Measurements from ENCODE around the gene NR1D1. TPM values are rescaled to one million over a fixed set of nuclear protein-coding genes. Genes with fewer than 3 reads are reported as not detected.

NR1D1 gene
- total RNA-seq, 1 donor from 2014 or later, result 14.6 TPM

DNA sequence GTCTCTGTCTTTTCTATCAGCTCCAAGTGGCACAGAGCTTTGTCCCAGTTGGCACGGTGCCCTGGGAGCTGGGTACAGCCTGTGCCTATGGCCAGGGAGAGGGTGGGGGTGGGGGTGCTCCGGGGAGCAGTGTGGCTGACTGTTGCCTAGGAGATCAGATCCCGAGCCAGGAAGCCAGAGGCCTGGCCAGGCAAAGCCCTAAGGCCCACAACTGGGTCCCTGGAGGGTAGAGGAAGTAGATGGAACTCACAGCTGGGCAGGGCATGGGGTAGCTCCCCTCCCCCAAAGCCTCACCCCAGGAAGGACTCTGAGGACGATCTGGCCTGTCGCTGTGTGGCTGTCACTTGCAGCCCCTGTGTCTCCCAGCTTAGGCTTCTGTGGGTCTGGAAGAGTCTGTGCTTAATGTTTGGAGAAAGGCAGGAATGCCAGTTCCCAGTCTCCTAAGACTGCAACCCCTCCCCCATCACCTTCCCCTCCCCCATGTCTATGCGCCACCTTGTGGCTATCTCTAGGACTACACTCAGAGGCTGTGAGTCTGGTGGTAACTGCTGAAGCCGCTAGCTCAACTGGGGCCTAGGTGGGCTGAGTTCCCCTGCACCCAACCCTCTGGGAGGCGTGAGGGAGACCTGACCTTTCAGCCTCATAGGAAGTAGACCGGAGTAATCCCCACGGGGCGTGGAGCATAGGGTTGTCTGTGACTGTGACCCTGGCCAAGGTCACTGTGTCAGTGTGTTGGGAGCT, 25.0 kb downstream of the NR1D1 start:
- ATAC-seq, result peak; percentile 62

DNA sequence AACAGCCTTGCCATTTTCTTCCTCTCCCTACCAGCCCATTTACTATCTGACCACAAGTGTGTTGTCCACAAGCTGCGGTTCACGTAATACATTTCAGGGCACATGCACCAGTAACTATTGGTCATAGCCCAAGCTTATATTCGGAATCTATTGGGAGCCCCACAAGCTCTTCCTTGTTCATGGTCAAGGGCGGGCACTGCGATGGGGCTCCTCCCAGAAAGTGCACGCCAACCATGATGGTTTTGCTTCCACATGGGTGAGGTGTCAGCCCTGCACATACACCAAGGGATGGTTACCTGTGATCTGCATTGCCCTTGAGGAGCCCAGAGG, 25.6 kb downstream of the NR1D1 start:
- ATAC-seq, result no peak

DNA sequence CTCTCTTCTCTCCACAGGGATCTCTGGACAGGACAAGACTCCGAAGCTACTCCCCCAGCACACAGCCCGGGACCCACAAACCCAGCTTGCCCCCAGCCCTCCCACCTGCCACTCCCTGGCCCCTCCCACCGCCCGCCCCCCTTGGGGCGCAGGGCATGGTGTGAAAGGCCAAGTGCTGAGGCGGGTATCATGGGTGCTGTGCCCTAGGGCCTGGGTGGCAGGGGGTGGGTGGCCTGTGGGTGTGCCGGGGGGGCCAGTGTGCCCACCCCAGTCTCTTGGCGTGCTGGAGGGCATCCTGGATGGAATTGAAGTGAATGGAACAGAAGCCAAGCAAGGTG, 26.2 kb downstream of the NR1D1 start:
- no peak for ATAC-seq

DNA sequence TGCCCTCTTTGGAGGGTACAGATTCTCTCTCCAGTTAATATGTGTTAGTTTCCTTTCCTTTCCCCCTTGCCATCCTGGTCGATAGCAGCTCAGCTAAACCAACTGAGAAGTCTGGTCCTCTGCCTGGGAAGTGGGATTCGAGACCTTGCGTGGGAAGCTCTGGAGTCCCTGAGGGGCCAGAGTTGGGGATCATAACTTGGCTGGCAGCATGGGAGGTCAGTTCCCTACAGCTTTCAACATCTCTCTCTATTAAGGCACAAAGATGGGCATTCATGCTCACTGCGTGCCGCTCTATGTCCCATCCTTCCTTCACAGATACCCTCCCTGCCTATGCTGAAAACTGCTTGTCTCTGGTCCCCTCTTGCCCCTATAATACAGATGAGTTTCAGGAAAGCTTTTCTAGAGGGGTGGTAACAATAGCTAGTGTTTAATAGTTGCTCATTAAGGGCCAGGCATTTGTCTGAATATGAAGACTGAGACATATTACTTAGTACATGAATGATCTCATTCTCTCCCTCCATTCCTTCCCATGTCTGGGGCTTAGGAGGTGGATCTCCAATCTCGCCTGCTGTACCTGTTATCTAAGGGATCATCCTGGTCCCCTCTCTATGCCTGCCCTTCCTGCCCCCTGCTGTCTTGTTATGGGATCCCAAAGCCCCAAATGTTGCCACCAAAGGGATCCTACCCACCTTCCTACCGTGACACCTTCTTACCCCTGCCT, 26.8 kb downstream of the NR1D1 start:
- ATAC-seq, result no peak

DNA sequence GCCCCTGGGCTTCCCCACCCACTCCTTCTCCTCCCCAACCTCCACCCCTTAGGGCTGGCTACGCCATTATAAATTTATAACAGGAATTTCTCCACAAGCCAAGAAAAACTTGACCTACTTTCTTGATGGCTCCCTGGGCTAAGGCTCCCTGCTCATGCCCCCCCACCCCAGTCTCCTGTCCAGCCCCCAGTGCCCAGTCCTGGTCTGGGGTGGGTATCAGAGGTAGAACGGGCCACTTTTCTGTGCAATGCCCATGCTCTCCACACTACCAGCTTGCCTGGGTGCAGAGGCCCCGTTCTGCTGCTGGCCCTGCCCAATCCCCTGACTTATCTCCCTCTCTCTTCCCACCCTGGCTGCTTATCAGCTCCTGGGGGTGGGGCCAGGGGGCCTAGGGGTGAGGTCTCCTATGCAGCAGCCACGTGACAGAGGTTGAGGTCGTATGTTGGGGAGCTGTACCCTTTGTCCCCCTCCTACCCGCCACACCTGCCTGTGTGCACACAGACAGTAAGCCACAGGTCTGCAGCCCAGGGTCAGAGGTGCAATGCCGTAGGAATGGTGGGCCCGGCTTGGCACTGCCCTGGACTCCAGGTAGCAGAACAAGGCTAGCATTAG, 27.5 kb downstream of the NR1D1 start:
- ATAC-seq, result no peak

DNA sequence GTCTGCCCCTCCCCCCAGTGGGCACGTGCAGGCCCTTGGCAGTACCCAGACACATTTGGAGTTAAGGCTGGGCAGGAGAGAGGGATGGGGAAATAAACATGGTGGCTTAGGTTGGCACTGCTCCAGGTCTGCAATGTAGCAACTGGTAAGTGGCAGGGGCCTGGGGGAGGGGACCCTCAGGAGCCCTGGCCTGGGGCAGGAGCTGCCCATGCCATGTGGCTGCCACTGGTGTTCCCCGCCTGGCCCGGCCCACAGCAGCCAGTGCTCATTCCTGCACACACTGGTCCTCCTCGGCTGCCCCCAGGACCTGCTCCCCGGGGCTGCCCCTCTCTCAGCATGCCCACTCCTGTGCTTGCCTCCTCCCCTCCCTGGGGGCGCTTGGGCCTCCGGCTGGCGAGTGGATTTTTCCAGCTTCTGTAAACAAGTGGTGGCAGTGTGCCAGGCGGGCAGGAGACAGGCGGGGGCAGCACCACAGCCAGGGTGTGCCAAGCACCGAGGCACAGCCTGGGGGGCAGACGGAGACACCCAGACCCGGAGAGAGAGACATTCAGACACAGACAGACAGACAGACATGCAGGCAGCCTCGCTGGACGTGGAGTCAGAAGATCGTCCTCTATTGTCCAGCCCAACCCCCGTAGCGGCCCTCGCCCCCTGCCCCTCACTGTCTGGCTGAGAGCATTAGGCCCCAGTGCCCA, 28.2 kb downstream of the NR1D1 start:
- peak; percentile 14 for ATAC-seq

DNA sequence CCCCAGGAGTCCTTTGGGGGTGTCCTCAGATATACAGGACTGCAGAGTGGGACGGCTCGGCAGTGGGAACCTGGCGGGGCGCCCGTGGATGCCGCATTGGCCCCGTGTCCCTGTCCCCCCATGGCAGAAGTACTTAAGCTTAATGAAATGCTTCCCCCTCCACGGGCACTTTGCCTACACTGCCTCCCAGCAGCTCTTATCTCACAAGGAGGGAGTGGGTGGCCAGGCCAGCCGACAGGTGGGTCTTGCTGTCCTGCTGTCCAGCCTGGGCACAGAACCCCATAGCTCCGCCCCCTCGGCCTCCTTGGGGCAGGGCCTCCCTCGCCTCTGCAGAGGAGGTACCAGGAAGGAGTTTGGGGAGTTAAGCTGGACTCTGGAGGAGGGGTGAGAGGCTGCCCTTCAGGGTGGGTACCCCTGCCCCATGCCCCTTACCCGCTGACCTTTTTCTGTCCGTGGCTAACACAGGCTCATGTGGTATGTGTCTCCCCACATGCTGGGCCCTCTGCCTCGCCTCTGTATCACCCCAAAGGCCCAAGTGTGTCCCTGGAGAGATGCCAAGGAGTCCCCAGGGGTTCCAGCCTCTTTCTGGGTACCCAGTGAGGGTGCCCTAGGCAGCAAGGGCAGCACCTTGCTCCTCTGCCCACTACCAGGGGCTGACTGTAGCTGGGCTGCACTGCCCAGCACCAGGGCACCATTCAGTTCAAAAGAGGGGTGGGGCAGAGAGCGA, 28.9 kb downstream of the NR1D1 start:
- ATAC-seq, result no peak

DNA sequence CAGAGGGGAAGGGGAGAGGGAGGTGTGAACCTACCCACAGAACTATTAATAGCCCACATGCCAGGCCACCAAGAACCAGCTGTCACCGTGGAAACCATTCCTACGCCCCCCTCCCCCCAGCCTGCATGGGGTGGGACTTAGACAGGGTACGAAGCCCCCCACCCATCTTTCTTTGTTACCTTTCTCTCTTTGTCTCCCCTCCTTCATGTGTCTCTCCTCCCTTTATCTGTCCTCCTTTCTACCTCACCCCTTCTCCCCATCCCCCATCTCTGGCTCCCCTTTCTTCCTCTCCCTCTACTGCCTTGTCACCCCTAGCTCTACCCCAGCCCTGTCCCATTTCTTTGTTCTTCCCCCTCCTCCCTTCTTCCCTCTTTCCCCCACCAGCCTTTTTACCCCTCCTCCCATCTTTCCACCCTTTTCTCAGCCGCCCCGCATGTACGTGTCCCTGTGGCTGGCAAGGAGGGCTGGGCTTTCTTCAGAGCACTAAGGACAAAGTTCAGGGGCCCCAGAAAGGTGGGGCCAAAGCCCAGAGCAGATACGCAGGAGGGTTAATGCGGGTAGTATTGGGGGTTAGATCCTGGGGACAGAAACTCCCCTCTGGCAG, 29.6 kb downstream of the NR1D1 start:
- no peak for ATAC-seq

DNA sequence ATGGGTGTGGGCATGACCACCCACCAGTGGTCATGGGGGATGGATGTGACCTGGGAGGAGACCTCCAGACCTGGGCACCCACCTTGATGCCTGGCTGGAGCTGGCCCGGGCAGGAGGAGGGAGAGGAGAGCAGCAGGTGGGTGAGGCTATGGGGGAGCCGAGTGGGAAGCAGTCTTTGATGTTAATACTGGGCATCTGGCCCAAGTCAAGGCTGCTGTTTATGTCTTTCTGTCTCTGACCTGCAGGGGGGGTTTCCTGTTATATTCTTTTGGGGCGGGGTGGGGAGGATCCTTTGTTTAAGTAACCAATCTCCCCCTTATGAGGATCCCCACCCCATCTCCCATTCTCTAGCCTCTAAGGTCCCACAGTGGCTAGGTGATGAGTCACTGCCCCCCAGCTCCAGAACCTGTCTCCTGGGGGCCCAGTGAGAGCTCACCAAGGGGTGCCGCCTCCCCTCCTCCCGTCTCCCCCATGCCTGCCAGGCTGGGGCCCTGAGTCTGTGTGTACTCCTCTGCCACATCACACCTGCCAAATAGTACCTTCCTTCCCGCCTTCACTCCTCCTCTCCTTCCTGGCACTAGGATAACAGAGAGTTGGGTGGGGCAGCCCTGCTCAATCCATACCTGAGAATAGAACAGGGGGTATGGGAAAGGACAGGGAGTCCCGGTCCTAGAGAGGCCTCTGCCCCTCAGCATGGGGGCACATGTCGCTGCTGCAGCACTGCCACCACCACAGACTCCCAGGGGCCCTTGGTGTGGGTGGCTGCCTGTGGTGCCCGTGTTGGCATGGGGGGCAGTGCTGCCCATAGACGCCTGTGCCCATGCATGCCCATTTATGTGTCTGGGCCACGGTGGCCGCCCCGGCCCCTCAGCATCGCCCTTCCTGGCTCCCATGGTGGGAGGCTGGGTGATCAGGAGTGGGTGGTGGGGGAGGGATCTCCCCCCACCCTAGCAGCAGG, 30.4 kb downstream of the NR1D1 start:
- ATAC-seq, result peak; percentile 55

DNA sequence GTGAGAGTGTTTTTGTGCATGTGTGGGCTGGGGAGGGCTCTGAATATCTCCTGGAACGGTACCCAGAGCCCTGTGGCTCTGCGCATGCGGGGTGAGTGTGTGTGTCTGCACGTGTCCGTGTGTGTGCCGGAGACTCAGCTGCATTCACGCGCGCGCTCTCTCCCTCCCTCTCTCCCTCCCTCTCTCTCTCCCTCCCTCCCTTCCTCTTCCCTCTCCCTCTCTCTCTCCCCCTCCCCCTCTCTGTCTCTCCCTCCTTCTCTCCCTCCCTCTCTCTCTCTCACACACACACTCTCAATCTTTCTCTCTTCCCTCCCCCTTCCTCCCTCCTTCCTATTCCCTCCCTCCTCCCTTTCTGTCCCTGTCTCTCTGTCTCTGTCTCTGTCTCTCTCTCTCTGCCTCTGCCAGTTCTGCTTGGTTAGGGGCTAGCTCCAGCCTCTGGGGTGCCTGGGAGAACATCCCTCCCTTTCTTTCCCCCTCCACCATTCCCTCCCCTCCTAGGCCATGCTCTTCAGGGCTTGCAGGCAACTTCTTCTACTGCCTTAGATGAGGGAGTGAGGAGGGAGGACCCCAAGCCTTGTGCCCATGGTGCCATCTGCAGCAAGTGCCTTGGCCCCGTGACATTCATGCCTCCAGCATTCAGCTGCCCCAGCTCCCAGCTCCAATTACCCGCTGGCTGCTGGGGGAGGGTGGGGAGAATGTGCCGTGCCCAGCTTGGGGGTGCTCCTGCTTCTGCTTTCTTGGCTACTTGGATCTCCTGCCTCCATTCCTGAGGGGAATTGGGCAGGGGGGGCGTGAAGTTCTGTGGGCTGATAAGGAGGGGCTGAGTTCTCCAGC, 31.3 kb downstream of the NR1D1 start:
- ATAC-seq, result peak; percentile 50

DNA sequence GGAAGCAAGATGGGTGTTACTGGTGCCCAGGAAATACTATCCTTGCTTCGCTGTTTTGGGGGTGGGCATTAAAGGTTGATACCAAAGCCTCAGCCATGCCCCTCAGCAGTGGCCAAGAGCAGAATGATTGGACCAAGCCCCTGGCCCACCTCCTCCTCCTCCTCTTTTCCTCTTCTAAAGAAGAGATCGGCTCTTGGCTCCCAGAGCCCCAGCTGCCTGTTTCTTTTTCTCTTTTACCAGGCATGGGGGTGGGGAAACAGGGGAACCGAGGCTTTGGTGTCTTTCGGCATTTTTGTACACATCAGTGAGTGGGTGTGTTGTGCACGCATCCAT, 31.8 kb downstream of the NR1D1 start:
- ATAC-seq, result no peak

DNA sequence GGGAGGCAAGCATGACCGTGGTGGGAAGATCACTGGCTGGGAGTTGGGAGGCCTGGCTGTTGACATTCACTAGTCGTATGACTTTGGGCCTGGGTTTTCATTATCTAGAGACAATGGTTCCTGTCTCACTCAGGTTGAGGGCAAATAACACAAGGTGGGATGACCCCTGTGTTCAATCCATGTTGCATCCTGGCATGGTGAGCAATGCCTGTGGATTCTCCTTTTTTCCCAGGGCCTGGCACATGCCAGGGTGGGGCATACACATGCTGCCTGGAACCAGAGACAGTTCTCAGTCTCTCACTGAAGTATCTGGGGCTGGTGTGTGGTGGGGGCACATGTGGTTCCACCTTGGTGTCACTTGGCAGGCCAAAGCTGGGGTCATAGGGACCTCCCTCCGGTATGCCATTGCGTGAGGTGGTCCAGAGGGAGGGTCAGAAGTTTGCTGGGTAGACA, 32.2 kb downstream of the NR1D1 start:
- ATAC-seq, result no peak

DNA sequence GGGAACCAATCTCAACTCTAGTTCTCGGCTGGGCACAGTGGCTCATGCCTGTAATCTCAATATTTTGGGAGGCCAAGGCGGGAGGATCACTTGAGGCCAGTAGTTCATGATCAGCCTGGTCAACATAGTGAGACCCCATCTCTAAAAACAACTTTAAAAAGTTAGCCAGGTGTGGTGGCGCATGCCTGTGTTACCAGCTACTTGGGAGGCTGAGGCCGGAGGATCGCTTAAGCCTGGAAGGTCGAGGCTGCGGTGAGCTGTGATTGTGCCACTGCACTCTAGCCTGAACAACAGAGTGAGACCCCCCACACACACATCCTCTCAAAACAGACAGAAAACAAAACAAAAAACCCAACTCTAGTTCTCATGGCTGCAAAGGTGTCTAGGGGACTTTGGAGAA, 32.7 kb downstream of the NR1D1 start:
- ATAC-seq, result no peak

DNA sequence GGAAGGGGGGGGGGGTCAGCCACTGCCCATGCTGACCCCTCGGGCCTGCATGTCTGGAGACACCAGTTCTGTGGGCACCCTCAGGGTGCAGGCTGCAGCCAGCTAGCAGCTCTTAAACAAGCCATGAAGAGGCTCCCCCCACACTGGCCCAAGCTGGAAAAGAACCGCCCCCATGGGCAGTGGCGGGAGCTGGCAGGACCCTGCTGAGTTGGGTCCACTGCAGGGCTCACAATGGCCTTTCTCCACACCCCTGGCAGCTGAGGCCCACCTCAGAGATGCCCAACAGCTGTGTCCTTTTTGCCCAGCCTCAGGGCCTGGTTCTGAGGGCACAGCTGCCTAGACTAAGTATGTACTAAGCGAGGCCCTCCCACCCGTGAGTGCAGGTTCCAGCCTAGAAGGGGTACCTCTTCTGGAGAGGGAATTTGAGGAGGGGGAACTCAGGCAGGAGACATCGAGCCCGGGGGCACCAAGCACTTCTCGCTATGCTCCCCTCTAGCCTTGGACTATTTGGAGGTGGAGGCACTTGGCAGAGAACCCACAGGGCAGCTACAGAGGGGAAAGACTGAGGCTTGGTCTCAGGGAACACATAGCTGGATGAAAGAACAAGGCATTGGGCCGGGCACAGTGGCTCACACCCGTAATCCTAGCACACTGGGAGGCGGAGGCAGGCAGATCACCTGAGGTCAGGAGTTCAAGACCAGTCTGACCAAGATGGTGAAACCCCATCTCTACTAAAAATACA, 34.4 kb downstream of the NR1D1 start:
- ATAC-seq, result no peak

DNA sequence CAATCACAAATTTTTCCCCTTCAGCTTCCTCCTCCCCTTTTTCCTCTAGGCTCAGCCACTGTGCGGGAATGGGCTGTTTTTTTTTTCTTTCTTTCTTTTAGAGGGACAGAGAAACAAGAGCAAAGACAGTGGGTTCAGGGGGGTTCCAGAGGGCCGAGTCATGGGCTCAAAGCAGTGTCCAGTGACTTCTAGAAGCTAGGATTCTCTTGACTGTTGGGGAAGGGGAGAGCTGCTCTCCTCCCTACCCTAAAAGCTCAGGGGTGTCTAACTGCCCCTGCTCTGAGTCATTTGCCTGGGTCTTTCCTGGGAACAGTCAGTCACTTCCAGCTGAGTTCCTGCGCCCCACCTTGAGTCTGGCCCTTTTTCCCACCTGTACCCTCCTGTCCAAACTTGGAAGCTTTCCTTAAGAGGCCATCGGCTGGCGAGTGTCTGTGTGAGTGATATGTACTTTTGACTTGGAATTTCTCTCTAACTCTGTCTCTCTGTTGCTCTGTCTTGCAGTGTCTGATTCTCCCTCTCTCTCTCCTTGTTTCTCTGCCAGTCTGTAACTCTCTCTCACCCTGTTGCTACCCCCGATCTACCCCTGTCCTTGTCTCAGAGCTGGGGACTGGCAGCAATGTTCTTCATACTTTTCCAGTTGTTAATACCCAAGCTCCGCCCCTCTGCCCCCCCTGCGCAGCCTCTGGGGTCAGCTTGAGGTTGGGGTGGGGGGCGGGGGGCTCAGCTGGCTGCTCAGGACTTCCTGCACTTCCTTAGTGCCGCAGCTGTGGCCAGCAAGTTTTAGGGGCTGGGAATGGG, 35.2 kb downstream of the NR1D1 start:
- ATAC-seq, result no peak

DNA sequence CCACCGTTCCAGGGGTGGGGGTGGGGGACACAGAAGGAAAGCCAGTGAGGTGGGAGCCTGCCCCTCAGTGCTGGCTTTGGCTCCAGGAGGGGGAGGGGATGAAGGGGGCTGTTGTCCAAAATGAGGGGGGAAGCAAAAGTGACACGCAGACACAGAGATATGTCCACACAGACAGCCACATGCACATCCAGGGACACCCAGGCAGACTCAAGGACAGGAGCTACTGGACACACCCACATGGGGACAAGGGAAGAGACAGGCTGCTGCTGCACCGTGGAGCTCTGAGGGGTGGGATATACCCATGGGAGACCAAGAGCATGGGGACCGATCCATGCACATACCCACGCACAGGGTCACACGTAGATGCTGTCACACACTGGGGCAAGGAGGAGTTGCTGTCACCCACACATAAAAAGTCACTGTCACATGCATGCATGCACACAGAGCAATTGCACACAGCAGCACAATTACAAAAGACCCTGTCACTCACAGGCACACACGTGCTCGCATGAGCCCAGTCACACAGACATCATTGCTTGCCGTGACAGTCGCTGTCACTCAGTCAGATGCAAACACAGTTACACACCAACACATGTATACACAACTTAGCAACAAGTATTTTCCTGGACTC, 36.4 kb downstream of the NR1D1 start:
- ATAC-seq, result no peak

DNA sequence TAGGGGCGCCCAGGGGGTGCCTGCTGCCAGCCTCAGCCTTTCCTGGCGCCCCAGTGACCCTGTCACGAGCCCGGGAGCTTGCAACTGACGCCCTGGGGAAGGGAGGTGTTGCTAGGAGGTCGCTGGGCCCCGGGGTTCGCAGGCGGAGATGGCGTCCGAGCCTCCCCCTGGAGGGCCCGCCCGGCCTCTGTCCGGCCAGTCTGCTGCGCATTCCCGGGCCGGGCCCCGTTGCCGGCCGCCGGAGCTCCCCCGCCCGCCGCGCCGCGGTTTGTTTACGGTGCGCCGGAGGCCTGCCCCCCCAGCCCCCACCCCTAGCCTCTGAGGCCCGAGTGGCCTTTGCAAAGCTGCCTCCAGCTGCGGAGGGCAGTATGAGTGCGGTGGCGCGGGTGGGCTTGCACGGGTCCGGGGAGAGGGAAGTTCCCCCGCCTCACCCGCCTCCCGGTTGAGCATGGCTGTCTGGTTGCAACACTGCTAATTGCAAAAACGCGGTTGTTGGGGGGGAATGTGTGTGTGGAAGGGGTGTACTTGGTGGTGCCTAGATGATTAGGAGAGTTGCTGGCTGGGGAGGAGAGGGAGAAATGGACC, 37.1 kb downstream of the NR1D1 start:
- ATAC-seq, result peak; percentile 22
